ENCODE results near the gene BARD1.
"Not testable (repeated sequence)": the region's sequence is repeated elsewhere in the genome, so short reads cannot be mapped to it uniquely, and the experiment has no call there.

The BARD1 gene

GRCh38 chr2:214753455-214753854 lies 56.0 kb downstream of the BARD1 start:
- no peak for DNase-seq

DNA sequence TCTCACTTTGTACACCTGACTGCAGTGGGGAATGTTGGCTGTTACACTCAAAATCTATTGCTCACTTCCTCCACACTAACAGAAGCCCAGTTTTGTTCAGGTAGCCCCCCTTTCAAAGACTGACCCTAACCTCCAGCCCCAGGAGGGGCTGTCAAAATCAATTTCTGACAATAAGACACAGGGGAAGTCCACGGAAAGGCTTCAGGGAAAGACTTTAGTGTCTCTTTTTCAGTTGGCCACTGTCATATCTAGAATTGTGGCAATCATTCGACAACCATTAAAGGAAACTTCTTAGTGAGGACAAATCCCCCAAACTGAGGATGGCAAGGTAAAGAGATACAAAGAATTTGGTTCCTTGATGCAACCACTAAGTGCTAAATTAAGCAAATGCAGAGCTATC lies 59.0 kb downstream of the BARD1 start:
- DNase-seq = no peak

- DNase-seq = no peak
Observed at GRCh38 chr2:214747992-214748391, 61.5 kb downstream of the BARD1 start.

GRCh38 chr2:214742119-214742518 lies 67.4 kb downstream of the BARD1 start:
- DNase-seq = no peak

DNA sequence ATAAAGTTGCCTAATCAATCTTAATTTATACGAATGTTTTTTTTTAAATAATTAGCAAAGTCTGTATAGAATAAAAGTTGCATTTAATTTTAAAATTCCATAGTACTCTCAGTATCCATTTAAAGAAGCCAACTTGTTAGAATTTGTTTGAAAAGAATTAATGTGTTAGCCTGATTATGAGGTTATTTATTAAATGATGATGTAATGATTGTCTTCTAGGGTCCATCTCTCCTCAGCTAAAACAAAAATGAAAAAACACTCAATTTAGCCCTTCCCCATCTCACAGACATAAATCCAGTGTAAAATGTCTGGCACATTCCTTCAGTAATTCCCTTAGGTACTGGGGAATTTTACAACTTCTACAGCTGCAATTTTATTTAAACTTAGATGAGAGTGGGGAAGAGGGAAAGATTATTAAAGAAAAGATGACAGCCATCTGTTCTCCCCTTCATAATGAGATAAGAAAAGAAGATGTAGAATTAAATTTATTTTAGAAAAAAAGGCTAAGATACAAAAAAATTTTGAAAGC lies 68.6 kb downstream of the BARD1 start:
- no peak for DNase-seq

GRCh38 chr2:214737188-214737587 lies 72.3 kb downstream of the BARD1 start:
- no peak for DNase-seq

DNA sequence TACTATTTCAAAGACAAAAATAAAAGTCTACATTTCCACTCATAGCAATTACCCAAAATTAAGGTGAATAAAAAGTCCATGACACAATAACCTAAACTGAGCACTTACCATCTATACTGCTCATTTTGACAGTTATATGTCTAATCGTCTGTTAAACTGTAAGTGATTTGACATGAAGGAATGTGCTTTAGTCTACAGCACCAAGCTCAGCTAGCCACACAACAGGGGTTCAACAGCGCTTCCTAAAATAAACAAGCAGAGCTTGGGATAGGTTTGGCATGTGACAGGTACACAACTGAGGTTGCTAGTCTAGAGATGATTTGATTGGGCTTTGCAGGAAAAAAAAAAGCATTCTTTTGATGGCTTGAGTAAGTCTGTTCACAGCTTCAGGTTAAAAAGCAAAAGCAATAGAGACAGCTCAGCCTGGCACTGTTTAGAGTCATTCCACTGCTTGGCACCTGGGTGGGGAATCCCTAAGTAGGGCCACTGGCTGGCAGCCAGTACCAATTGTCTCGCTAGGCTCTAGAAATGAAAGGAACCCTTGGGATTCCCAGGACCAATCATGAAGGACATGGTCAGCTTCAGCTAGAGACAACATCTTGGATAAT lies 78.6 kb downstream of the BARD1 start:
- DNase-seq = no peak

DNA sequence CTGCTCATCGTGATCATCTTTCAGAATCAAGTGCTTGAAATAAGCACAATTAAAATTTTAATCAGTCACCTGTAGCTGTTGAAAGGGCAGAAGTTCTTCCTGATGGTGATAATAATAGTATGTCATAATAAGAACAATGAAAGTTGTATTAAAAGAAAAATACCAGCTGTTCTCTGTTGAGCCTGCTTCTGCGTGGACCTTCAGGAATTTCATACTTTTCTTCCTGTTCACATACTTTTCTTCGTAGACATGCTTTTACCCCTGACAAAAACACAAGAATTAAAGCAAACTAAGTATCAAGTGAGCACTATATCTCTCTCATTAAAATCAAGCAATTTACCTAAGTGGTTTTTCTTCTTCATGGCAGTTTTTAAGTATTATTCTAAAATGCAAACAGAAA lies 79.2 kb downstream of the BARD1 start:
- DNase-seq = no peak

DNA sequence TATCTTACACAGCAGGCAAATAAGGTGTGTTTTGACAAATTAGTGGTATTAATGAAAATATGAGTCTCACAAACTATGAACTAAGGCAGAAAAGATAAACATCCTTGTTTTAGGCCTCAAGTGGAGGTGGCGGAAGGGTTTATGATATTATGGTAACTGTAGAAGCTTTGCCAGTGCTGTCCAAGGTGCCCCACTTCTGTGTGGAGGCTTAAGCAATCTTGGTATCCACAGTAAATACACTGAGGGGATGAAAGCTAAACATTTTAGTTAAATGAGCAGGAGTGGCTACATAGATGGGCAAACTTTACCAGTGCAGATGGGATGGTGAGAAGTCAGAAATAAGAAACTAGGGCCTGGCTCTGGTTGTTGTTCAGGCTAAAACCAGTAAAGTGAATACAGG lies 84.7 kb downstream of the BARD1 start:
- DNase-seq = no peak

GRCh38 chr2:214717837-214718236 lies 91.6 kb downstream of the BARD1 start:
- not testable (repeated sequence) for DNase-seq

- no peak for DNase-seq
Observed at GRCh38 chr2:214716811-214717560, 92.5 kb downstream of the BARD1 start.

DNA sequence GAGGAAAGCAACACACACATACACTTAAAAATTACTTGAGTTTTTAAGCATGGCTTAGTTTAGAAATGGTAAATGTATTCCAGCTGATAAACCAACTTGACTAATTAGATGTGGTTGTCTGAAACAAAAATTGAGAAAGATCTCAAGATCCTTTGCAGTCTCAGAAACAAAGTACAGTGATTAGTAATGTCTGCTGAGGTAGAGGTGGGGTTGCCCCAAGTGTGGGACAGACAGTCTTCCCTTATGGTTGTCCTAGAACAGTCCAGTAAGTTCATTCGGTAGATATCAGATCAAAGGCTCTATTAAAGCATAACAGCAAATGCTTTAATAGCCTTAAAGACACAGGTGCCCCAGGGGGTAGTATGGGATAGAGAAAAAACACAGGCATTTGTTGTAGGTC lies 94.5 kb downstream of the BARD1 start:
- no peak for DNase-seq

GRCh38 chr2:214713080-214713830 lies 96.2 kb downstream of the BARD1 start:
- DNase-seq = no peak

DNA sequence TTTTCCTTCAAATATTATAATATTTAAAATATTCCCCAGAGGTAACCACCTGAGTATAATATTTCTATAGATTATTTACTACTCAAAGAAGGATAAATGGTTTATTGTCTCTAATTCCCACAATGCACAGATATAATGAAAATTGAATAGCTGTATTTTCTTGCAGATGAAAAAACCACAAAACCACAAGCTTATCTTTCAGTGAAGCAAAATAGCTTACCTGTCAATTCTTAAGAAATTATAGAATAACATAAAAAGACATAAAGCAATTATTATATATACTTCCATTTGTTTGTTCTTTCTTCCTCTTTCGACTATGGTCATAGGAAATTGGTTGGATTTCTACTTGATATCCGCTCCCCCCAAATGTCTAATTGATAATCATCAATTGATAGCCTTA lies 98.8 kb downstream of the BARD1 start:
- no peak for DNase-seq

DNA sequence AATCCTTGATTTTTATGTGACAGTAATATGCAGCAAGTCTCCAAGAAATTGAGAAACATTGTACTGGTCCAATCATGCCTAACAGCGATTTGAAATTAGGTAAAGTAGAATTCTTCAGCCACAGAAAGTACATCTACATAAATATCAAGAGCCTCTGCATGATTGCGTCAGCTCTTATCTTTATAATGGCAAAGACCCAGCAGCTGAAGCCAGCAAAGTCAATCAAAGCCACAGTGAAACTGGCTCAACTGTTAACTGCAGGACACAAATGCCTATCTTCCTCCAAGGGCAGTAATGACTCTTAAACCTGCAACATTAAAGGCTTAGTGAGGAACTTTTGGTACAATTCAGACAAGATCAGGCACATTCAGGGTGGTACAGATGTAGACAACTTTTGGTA lies 102.5 kb downstream of the BARD1 start:
- no peak for DNase-seq

DNA sequence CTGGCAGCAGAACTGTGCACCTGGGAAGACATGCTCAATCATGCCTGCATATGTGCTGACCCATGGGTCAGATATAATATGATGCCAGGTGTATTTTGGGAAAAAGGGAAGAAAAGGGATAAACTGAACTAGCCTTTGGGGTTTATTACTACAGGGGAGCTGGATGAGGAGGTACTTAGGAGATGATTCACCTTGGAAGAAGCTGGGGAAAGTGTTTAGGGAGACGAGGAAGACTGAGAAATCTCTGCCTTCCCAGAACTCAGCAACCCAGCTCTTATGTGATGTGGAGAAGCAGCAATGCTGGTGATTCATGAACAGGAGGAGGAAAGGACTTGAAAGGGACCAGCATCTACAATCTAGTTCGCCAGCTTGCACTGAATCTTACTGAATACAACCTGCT lies 110.2 kb downstream of the BARD1 start:
- DNase-seq = no peak

DNA sequence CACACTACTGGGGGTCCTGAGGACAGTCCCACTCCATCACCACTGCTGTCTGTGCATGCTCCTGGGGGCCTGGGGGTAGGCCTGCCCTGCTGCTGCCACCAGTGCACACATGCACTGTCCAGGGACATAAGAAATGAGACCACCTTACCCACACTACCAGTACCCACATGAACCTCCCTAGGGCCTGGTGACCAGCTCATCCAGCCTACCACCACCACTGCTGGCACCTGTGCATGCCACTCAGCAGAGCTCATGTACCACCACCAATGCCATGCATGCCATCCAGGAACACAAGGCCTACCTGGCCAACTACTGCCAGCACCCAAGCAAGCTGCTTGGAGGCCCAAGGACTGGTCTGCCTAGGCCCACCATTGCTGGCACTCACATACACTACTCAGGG lies 112.8 kb downstream of the BARD1 start:
- DNase-seq = no peak

- no peak for DNase-seq
Observed at GRCh38 chr2:214695789-214696188, 113.7 kb downstream of the BARD1 start.

DNA sequence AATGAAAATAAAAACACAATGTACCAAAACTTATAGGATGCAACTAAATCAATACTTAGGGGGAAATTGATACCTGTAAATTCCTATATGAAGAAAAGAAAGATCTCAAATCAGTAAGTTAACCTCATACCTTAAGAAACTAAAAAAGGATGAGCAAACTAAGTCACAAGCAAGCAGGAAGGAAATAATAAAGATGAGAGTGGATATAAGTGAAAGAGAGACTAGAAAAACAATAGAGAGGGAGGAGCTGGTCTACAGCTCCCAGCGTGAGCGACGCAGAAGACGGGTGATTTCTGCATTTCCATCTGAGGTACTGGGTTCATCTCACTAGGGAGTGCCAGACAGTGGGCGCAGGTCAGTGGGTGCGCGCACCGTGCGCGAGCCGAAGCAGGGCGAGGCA lies 125.9 kb downstream of the BARD1 start:
- DNase-seq = not testable (repeated sequence)

GRCh38 chr2:214679736-214680135 lies 129.7 kb downstream of the BARD1 start:
- no peak for DNase-seq

GRCh38 chr2:214676421-214677089 lies 132.9 kb downstream of the BARD1 start:
- no peak for DNase-seq

All from CD4-positive, alpha-beta T cell treated with Interleukin-15 for 1 hour (primary cell).